ENCODE results near the gene UST.
"Not testable (repeated sequence)": the region's sequence is repeated elsewhere in the genome, so short reads cannot be mapped to it uniquely, and the experiment has no call there.

Gene UST

DNA sequence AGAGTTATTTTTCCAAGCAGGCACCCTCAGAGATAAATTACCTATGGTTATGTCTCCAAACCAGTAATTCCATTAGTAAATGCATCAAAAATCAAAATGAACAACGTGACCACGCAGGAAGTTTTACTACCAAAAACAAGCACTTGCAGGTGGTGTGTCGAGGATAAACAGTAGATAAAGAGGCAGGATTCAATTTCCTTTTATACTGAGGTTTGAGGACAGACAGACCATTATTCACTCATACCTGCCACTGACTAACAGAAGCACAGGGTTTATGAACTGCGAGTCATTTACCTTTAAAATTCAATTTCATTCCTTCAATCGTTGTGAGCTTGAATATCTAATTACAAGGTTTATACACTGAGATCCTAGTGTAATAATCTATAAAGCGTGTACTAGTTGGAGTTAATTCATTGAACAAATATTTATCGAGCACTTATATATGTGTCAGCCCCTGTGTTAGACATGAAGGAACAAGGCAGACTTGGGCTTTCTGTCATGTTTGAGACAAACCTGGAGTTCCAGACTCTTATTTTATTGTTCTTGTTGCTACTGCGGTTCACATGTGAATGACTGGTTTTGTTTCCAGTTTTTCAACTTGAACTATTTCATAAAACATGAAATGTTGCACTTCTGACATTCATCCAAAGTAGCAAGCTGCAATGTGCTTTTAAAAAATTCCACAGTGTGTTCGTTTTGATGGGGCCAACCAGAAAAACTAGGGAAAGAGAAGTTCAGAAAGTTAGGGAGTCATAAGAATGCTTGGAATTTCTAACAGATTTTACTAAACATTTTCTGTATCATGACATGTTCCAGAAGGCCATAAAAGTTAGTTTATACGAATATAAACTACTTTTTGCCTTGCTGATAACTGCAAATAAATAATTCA lies 205.6 kb downstream of the UST start:
- no peak for TF ChIP-seq CTCF (IDR thresholded peaks at IDR 0.05; ENCODE audit: control extremely low read depth, extremely low read depth, low read depth, missing control alignments)
- DNase-seq (ENCODE audit: extremely low spot score), result no peak
- POLR2A ChIA-PET, result no interaction called here
- CTCF ChIA-PET, result interaction anchor here (3.4 kb wide), 1 partner anchor 374 kb away, joined by 10 read pairs; no protein-coding TSS in a partner anchor

- TF ChIP-seq CTCF (IDR thresholded peaks at IDR 0.05; ENCODE audit: control extremely low read depth, extremely low read depth, low read depth, missing control alignments), result no peak
- ChIA-PET POLR2A (no interaction called here), CTCF (interaction anchor here (1.7 kb wide), 1 partner anchor 377 kb away, joined by 8 read pairs; no protein-coding TSS in a partner anchor)
- DNase-seq (ENCODE audit: extremely low spot score), result no peak
Measured at GRCh38 chr6:148954461-148954860, 207.6 kb downstream of the UST start.

DNA sequence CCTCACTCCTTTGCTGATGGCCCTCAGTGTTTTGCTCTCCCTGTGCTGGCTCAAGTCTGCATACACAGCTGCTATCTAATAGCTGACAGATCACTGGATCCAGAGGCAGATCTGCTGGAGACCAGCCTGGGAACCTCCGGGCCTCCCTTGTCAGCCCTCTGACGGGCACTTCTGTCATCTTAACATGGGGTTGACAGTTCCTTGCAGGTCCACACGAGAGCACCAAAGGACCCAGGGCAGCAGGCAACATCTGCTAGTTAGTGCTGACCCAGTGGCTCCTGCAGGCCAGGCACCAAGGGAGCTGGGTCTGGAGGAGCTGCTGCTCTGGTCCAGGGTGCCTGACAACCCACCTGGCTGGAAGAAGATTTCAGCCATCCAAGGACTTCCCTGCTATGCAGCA lies 208.1 kb downstream of the UST start:
- CTCF ChIA-PET, result interaction anchor here (1.7 kb wide), 1 partner anchor 377 kb away, joined by 8 read pairs; no protein-coding TSS in a partner anchor

DNA sequence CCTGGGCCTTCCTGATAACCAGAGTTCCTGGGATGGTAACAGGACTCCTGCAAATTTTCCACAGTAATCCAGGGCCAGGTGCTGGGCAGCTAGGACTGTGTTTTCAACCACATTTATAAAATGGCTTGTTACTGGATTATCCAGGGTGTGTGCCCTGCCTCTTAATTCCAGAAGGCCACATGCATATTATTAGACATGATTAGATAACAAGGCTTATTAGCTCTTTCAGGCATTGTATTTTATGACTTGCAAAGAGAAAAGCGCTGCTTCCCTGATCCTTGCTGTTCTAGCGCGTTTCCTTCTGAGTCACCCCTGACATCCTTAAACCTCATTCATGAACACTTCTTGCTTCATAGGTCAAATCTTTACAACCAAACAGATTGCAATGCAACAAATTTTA lies 208.6 kb downstream of the UST start:
- CTCF ChIA-PET, result interaction anchor here (1.7 kb wide), 1 partner anchor 378 kb away, joined by 8 read pairs; no protein-coding TSS in a partner anchor
- POLR2A ChIA-PET, result no interaction called here
- no peak for TF ChIP-seq CTCF (IDR thresholded peaks at IDR 0.05; ENCODE audit: control extremely low read depth, extremely low read depth, low read depth, missing control alignments)
- no peak for DNase-seq (ENCODE audit: extremely low spot score)

More for the DNA sequence above, 208.1 kb downstream of the UST start:
- POLR2A ChIA-PET, result no interaction called here
- no peak for DNase-seq (ENCODE audit: extremely low spot score)
- no peak for TF ChIP-seq CTCF (IDR thresholded peaks at IDR 0.05; ENCODE audit: control extremely low read depth, extremely low read depth, low read depth, missing control alignments)

DNA sequence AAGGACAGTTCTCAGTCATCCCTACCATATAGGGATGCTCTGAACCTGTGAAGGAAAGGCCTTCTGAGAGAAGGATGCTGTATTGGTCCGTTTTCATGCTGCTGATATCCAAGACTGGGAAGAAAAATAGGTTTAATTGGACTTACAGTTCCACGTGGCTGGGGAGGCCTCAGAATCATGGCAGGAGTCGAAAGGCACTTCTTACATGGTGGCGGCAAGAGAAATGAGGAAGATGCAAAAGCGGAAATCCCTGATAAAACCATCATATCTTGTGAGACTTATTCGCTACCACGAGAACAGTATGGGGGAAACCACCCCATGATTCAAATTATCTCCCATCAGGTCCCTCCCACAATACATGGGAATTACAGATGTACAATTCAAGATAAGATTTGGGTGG lies 209.3 kb downstream of the UST start:
- CTCF ChIA-PET, result interaction anchor here (2.1 kb wide), 1 partner anchor 9 kb away, joined by 6 read pairs; no protein-coding TSS in a partner anchor
- POLR2A ChIA-PET; DNase-seq (ENCODE audit: extremely low spot score): not testable (repeated sequence)

GRCh38 chr6:148957752-148958151 lies 210.9 kb downstream of the UST start:
- DNase-seq (ENCODE audit: extremely low spot score), result no peak
- TF ChIP-seq CTCF (IDR thresholded peaks at IDR 0.05; ENCODE audit: control extremely low read depth, extremely low read depth, low read depth, missing control alignments), result no peak
- ChIA-PET CTCF (interaction anchor here (0.7 to 2.1 kb wide), 5 partner anchors 9 to 398 kb away, joined by 3 to 6 read pairs (median 3); no protein-coding TSS in a partner anchor), POLR2A (no interaction called here)

GRCh38 chr6:148959008-148959407 lies 212.2 kb downstream of the UST start:
- no peak for TF ChIP-seq CTCF (IDR thresholded peaks at IDR 0.05; ENCODE audit: control extremely low read depth, extremely low read depth, low read depth, missing control alignments)
- DNase-seq (ENCODE audit: extremely low spot score), result no peak
- POLR2A ChIA-PET, result no interaction called here
- CTCF ChIA-PET, result interaction anchor here (1.1 kb wide), 1 partner anchor 13 kb away, joined by 3 read pairs; no protein-coding TSS in a partner anchor

Measured in GM10248 (cell line).